HG02970 (cell line): ENCODE measurements around the gene POLR1G.
"Not testable (repeated sequence)": the region's sequence is repeated elsewhere in the genome, so short reads cannot be mapped to it uniquely, and the experiment has no call there.

ENCODE experiments used
- ATAC-seq: cut with Tn5 transposase; IDR thresholded peaks from one replicate; pipeline ENCODE4 v1.9.1; 2021; ENCODE audit warnings: mild to moderate bottlenecking, moderate library complexity, moderate number of reproducible peaks; ENCODE audit not compliant: unreplicated experiment, low FRiP score

POLR1G gene

DNA sequence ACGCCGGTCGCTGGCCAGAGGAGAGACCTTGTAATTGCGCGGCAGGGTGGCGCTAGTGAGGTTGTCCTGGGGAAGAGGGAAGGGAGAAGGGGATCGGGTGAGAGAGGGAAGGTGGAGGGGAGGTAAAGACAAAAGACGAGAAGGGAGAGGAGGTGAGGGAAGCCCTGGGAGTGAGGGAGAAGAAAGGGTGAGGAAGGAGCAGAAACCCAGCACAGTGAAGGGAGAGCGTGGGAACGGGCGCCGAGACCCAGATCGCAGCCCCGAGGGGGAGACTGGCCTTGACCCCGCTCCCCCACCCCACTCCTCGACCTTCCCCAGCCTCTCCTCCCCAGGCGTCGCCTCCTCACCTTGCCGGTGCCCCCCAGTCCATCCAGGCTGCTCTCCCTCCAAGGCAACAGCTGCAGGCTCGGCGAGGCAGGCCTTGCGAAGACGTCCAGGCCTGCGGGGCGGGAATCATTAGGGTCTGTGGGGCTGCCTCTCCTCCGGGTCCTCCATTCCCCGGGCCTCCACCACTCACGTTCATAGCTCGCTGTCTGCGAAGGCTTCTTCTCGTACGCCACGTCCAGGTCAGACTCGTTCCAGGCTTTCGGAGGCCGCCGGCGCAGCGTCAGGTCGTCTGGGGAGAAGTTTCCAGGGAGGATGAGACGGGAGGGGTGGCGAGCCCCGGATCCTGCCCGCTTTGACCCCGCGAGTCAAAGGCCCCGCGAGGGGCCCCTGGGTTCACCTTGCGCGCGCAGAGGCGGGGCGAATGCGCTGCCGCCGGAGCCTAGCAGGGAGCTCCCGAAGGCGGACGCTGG, 10.4 kb upstream of the POLR1G start:
- no peak for ATAC-seq

DNA sequence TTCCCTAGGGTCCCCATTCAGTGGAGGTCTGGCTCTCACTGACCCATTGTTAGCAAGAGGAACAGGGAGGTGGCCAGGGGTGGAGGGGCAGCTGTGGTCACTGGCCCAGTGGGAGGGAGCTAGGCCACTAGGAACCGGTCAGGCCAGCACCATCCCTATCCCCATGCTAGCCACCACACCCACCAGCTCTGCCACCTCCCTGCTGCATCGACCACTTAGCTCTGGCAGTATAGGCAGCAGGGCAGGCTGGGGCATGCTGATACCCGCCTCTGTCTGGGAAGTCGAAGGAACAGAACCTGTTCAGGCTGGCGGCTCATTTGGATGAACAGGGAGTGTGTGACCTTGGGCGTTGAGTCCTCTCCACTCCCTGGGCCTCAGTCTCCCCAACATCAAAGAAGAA, 6.3 kb upstream of the POLR1G start:
- no peak for ATAC-seq

GRCh38 chr19:45401815-45402214, 4.6 kb upstream of the POLR1G start:
- ATAC-seq: no peak

DNA sequence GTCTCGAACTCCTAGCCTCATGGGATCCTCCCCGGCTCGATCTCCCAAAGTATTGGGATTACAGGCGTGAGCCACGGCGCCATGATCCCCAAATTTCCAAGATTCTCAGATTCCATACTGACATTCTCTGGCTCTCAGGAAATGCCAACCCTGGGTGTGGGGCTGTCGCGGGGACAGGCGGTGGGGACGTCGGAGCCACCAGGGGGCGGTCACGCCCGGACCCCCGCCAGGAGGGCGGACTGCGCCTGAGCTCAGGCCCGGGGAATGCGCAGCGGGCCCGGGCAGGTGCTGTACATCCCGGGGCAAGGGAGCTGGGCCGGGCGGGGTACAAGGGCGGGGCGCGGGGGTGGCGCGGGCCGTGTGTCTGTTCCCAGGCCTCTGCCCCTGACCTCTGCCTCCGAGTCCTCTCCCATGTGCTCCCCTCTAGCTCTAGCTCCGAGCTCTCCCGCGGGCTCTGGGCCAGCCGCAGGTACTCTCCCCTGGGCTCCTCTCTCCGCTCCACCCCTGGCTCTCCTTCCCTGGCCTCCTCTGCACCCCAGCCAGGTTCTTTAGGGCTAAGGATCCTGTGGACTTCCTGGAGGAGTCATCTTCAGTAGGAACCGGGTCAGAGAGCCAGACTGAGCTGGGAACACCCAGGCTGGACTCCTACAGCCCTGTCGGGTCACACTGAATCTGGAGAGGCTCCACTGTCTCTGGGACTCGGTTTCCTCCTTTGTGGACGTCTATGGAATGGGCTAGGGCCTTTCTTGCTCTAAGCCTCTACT, 4.0 kb upstream of the POLR1G start:
- no peak for ATAC-seq

GRCh38 chr19:45403272-45403671, 3.2 kb upstream of the POLR1G start:
- ATAC-seq: no peak

GRCh38 chr19:45403781-45404556, 2.5 kb upstream of the POLR1G start:
- ATAC-seq: no peak

GRCh38 chr19:45404557-45405434, 1.6 kb upstream of the POLR1G start, which contains the start of gene PPP1R13L:
Gene PPP1R13L, minus strand, starts transcription at chr19:45405069. Its CDS starts 6,751 bp downstream, at chr19:45398318.
- ATAC-seq: no peak

GRCh38 chr19:45405435-45406225, 814 bp upstream of the POLR1G start:
- ATAC-seq: peak; percentile 42

GRCh38 chr19:45407091-45407375, 589 bp downstream of the POLR1G start:
- ATAC-seq: no peak

DNA sequence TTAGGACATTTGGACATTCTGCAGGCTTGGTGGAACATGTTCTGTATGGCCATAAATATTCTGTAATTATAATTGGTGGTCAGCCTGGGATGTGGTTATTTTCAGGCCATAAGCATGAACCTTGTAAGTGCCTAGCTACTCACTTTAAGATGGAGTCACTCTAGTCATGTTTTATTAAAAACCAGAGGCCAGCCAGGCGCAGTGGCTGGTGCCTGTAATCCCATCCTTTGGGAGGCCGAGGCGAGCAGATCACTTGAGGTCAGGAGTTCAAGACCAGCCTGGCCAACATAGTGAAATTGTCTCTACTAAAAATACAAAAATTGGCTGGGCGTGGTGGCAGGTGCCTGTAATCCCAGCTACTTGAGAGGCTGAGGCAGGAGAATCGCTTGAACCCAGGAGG, 1.1 kb downstream of the POLR1G start:
- ATAC-seq: not testable (repeated sequence)

DNA sequence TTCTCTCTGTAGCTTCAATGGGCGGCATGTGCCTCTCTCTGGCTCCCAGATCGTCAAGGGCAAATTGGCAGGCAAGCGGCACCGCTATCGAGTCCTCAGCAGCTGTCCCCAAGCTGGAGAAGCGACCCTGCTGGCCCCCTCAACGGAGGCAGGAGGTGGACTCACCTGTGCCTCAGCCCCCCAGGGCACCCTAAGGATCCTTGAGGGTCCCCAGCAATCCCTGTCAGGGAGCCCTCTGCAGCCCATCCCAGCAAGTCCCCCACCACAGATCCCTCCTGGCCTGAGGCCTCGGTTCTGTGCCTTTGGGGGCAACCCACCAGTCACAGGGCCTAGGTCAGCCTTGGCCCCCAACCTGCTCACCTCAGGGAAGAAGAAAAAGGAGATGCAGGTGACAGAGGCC, 1.7 kb downstream of the POLR1G start:
- no peak for ATAC-seq

- ATAC-seq: no peak
These were observed 2.5 kb downstream of the POLR1G start for GRCh38 chr19:45408830-45409556.

- no peak for ATAC-seq
These were observed 3.1 kb downstream of the POLR1G start for GRCh38 chr19:45409557-45409920.

DNA sequence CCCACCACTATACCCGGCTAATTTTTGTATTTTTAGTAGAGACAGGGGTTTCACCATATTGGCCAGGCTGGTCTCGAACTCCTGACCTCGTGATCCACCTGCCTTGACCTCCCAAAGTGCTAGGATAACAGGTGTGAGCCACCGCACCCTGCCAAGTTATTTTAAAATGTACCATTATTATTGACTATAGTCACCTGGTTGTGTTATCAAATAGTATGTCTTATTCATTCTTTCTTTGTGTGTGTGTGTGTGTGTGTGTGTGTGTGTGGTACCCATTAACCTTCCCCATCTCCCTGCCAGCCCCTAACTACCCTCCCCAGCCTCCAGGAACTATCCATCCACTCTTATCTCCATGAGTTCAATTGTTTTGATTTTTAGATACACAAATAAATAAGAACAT, 3.9 kb downstream of the POLR1G start:
- ATAC-seq: not testable (repeated sequence)

- ATAC-seq: no peak
These were observed 7.1 kb downstream of the POLR1G start for GRCh38 chr19:45413497-45413896.

DNA sequence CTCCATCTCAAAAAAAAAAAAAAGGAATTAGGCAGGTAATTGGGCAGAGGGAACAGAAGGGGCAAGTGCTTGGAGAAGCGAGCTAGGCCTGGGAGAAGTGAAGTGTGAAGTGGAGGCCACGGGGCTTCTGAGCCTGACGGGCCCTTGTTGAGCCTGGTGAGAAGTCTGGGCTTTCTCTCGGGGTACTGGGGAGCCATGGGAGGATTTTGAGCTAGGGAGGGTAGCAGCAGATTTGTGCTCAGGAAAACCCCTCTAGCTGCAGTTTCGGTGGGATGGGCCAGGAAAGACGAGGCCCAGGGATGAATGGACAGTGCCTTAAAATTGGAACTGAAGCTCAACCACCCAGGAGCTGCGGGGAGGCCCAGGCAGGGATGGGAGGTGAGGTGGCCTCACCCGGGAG, 8.0 kb downstream of the POLR1G start:
- no peak for ATAC-seq

DNA sequence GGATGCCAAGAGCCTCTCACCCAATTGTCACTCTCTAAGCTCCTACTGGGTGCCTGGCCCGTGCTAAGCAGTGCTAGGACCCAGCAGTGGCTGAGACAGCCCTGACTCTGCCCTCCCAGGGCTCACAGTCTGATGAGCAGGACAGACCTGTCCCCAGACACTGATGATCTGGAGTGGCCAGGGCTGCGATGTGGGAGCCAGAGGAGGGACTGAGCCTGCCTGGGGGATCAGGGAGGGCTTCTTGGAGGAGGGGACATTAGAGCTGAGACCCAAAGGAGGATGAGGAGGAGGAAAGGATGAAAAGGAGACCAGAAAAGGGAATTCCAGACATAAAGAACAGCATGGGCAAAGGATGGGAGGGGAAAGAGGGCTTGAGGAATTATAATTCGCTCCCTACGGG, 10.7 kb downstream of the POLR1G start:
- no peak for ATAC-seq

- no peak for ATAC-seq
These were observed 12.4 kb downstream of the POLR1G start for GRCh38 chr19:45418802-45419201.

DNA sequence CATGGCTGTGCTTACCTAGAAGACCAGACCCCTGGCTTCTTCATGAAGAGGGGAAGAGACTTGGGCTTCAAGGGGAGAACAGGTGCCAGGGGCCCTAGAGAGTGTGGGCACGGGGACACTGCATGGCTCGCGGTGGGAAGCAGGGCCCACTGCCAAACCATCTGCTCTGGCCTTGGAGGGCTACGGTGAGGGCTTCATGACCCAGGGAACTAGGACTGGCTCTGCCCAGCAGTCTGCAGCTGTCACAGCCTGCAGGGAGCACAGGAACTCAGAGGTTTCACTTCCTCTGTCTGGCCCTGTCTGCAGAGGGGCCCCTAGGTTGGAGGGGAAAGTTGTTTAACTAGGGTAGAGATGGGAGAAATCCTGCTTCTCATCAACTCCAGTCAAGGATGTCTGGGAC, 13.0 kb downstream of the POLR1G start:
- no peak for ATAC-seq
